Measurements from ENCODE around the gene PTGIS.

Gene PTGIS

GRCh38 chr20:49521356-49521755 is 46.6 kb downstream of the PTGIS start:
- no peak for DNase-seq

DNA sequence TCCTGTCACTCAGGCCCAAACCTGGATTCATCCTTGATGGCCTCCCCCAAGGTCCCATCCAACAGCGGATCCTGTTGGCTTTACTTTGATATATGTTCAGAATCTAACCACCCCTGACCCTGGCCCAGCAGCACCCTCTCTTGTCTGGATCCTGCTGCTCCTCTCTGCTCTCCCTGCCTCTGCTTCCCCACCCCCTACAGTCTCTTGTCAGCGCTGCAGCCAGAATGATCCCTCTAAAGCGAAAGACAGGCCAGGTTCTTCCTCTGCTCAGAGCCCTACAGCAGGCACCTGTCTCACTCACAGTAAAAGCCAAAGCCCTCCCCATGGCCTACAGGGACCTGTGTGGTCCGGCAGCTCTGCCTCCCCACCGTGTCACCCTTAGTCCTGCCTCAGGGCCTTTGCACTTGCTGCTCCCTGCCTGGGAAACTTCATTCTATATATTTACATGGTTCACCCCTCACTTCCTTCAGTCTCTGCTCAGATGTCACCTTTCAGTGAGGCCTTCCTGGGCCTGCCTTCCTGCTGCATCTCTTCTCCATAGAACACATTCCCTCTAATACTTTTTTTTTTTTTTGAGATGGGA is 48.1 kb downstream of the PTGIS start:
- DNase-seq: no peak

GRCh38 chr20:49519212-49519712 is 48.7 kb downstream of the PTGIS start:
- peak; percentile 47 for DNase-seq

DNA sequence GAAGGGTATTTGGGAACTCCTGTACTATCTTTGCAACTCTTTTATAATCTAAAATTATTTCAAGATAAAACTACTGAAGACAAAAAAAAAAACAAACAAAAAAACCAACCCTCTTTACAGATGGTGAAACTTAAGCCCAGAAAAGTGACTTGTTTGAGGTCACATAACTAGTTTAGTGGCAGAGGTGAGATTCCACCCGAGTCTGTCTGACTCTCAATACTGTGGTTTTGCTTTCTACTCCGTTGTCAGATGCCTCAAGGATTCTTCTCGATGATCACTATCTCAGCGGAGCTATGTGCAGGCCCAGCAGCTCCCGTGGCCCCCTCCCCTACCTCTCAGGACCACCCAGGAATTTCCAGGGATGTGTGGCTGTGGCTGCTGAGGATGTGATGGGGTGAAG is 49.4 kb downstream of the PTGIS start:
- DNase-seq: no peak

GRCh38 chr20:49517805-49518100 is 50.2 kb downstream of the PTGIS start:
- DNase-seq: no peak

GRCh38 chr20:49516916-49517804 is 50.8 kb downstream of the PTGIS start:
- DNase-seq: peak; percentile 12

GRCh38 chr20:49515586-49515985 is 52.4 kb downstream of the PTGIS start:
- DNase-seq: no peak

- DNase-seq: no peak
These were observed 54.4 kb downstream of the PTGIS start for GRCh38 chr20:49513517-49513916.

- no peak for DNase-seq
These were observed 54.9 kb downstream of the PTGIS start for GRCh38 chr20:49513009-49513408.

DNA sequence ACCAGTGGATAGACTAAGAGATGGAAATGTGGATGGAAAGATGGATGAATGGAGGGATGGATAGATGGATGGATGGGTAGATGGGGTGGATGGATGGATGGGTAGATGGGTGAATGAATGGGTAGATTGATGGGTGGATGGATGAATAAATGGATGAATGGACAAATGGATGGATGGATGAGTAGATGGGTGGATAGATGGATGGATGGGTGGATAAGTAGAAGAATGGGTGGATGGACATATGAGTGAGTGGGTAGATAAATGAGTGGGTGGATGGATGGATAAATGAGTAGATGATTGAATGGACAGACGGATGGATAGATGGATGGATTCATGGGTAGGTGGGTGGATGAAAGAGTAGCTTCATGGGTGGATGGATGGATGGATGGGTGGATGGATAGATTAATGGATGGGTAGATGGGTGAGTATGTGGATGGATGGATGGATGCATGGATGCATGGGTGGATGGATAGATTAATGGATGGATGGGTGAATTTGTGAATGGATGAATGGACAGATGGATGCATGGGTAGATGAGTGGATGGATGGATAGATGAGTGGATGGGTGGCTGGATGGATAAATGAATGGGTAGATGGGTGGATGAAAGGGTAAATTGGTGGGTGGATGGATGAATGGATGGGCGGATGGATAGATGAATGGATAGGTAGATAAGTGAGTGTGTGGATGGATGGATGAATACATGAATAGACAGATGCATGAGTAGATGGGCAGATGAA is 56.0 kb downstream of the PTGIS start:
- no peak for DNase-seq

GRCh38 chr20:49510562-49511122 is 57.3 kb downstream of the PTGIS start:
- DNase-seq: peak; percentile 89

GRCh38 chr20:49508435-49509199 is 59.3 kb downstream of the PTGIS start:
- DNase-seq: peak; percentile 6

DNA sequence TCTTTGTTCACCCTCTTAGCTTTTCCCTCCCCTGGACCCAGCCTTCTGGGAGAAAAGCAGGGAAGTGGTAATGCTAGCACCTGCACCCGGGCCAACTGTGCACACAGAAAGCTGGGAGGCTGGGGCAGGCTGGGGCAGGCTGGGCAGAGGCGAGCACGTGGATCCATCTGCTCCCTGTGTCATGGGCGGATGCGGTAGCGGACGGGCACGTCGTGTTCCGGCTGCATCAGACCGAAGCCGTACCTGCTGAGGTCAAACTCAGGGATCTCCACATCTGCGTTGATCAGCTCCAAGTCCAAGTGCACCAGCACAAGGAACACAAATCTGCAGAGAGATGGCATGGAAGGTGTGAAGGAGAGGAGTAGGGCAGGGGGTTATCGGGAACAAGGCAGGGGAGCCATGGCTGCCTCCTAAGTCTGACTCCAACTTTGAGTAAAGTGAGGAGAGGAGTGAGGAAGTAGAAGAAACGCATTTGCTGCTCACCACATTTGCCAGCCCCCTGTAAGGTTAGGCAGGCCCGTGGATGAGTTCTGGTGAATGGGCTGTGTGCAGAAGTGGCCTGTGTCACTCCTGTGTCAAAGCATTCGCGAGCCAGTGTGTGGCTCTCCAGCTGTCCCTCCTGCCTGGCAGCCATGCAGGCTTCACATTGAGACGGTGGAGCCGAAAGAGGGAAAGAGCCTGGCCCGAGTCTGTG is 60.0 kb downstream of the PTGIS start:
- no peak for DNase-seq

DNA sequence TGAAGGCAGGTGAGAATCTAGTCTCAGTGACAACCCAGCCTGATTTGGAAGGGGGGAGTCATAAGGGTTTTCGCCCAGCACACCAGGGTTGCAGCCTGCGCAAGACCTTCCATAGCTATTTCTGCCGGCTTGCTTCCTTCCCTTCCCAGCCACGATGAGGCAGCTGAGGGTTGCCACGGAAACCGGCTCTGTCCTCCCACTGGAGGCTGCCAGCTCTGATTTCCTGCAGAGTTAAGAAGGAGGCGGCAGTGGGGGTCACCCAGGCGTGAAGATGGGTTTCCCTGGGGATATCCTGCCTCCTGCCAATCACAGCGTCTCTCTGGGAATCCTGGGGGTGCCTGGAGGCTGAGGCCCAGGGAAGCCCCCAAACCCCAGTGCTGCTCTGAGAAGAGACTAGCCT is 62.4 kb downstream of the PTGIS start:
- peak; percentile 37 for DNase-seq

DNA sequence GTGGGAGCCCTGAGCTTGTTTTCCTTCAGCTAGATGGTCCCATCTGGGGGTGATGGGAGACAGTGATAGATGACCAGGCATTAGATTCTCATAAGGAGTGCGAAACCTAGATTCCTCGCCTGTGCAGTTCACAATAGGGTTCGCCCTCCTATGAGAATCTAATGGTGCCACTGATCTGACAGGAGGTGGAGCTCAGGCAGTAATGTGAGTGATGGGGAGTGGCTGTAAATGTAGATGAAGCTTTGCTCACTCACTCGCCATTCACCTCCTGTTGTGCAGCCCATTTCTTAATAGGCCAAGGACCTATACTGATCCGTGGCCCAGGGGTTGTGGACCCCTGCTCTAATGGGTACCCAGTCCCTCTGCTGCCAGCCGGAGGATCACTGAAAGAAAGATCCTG is 64.8 kb downstream of the PTGIS start:
- DNase-seq: no peak

- DNase-seq: no peak
These were observed 66.0 kb downstream of the PTGIS start for GRCh38 chr20:49501917-49502316.

DNA sequence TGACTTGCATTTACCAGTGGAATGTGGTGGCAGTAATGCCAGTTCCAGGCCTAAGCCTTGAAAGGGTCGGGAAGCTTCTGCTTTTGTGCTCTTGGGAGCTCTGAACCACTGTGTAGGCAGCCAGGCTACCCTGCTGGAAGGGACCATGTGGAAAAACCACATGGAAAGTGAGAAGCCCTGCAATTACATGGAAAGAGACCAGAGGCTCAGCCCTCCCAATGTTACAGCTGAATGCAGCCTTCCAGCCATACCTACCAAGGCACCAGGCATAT is 70.6 kb downstream of the PTGIS start:
- no peak for DNase-seq

GRCh38 chr20:49496553-49497397 is 71.2 kb downstream of the PTGIS start:
- no peak for DNase-seq

DNA sequence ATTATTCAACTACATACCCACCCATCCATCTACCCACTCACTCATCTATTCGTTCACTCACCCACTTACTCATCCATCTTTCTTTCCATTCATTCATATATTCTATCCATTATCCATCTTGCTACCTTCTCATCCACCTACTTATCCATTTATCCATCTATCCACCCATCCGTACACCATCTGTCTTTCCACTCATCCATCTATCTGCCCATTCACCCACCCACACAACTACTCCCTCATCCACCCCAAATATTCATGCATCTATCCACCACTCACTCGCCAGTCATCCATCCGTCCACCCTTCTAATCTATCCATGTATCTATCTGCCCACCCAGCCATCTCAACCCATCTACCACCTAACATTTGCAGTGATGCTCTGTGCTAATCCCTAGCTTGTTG is 71.9 kb downstream of the PTGIS start:
- no peak for DNase-seq

DNA sequence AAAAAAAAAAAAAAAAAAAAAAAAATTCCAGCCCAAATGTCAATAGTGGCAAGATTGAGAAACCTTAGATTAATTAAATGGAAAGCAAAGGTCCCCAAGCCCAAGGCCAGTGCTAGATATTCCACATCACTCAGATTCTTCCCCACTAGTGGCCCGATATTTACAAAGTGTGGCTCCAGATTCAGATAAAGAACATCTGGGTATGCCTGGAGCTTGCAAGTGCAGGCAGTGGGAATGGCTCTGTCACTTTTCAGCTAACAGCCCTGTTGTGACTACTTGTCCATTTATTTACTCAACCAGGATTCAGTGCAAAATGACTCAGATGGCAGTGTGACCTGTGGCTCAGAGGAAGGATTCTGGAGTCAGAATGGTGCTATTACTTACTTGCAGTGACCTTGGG is 77.2 kb downstream of the PTGIS start:
- no peak for DNase-seq

GRCh38 chr20:49489688-49490087 is 78.2 kb downstream of the PTGIS start:
- DNase-seq: no peak

Measured in NCI-H226 (cell line).